ENCODE measurements around the gene WSCD2.

WSCD2 gene

GRCh38 chr12:108237272-108237671, 108.2 kb downstream of the WSCD2 start:
- Histone ChIP-seq H3K4me1 (ENCODE audit: low read length) (no peaks in the 10 kb centered on the region), H3K9ac (ENCODE audit: low read length) (no peak overlapping the region), H3K27ac (ENCODE audit: low read length) (no peak overlapping the region), H3K27me3 (replicated peaks; ENCODE audit: insufficient read depth, low read length) (no peaks in the 10 kb centered on the region; the same call in 1 of the 2 replicates), H3K9me2 (replicated peaks; ENCODE audit: insufficient read depth, low read length) (no peaks in the 10 kb centered on the region), H4K20me1 (ENCODE audit: insufficient read depth, low read length) (no peaks in the 10 kb centered on the region), H3K79me2 (ENCODE audit: low read length) (no peaks in the 10 kb centered on the region), H2AFZ (ENCODE audit: low read length) (no peak overlapping the region), H3F3A (ENCODE audit: insufficient read depth, low read length) (no peaks in the 10 kb centered on the region), H3K36me3 (replicated peaks; ENCODE audit: insufficient read depth, low read length) (no peaks in the 10 kb centered on the region), H3K9me3 (replicated peaks; ENCODE audit: insufficient read depth, low read length) (no peaks in the 10 kb centered on the region), H3K4me2 (ENCODE audit: low read depth, low read length) (no peak overlapping the region), H3K4me3 (ENCODE audit: low read length) (no peak overlapping the region)
- DNase-seq: no peak
- TF ChIP-seq CTCF (IDR thresholded peaks at IDR 0.05; ENCODE audit: low read length): peak; percentile 41
- TF ChIP-seq EZH2 (optimal IDR thresholded peaks at IDR 0.05; ENCODE audit: low read depth, low read length): no peak

GRCh38 chr12:108238474-108238873, 109.4 kb downstream of the WSCD2 start:
- Histone ChIP-seq H3K9ac (ENCODE audit: low read length) (no peak overlapping the region), H3K27ac (ENCODE audit: low read length) (no peak overlapping the region), H4K20me1 (ENCODE audit: insufficient read depth, low read length) (no peaks in the 10 kb centered on the region), H3K4me2 (ENCODE audit: low read depth, low read length) (no peak overlapping the region), H3K27me3 (replicated peaks; ENCODE audit: insufficient read depth, low read length) (no peaks in the 10 kb centered on the region; the same call in 1 of the 2 replicates), H3K9me3 (replicated peaks; ENCODE audit: insufficient read depth, low read length) (no peaks in the 10 kb centered on the region), H3K36me3 (replicated peaks; ENCODE audit: insufficient read depth, low read length) (no peaks in the 10 kb centered on the region), H3F3A (ENCODE audit: insufficient read depth, low read length) (no peaks in the 10 kb centered on the region), H3K4me3 (ENCODE audit: low read length) (no peak overlapping the region), H3K79me2 (ENCODE audit: low read length) (no peaks in the 10 kb centered on the region), H3K4me1 (ENCODE audit: low read length) (no peaks in the 10 kb centered on the region), H2AFZ (ENCODE audit: low read length) (no peak overlapping the region), H3K9me2 (replicated peaks; ENCODE audit: insufficient read depth, low read length) (no peaks in the 10 kb centered on the region)
- TF ChIP-seq EZH2phosphoT487 (IDR thresholded peaks at IDR 0.05; ENCODE audit: low read length) (no peak), CTCF (IDR thresholded peaks at IDR 0.05; ENCODE audit: low read length) (no peak), EZH2 (optimal IDR thresholded peaks at IDR 0.05; ENCODE audit: low read depth, low read length) (no peak)
- no peak for DNase-seq

- Histone ChIP-seq H3K27me3 (replicated peaks; ENCODE audit: insufficient read depth, low read length) (no peaks in the 10 kb centered on the region; the same call in 1 of the 2 replicates), H3F3A (ENCODE audit: insufficient read depth, low read length) (no peaks in the 10 kb centered on the region), H3K9me3 (replicated peaks; ENCODE audit: insufficient read depth, low read length) (no peaks in the 10 kb centered on the region), H3K27ac (ENCODE audit: low read length) (no peak overlapping the region), H2AFZ (ENCODE audit: low read length) (no peak overlapping the region), H3K4me2 (ENCODE audit: low read depth, low read length) (no peak overlapping the region), H3K79me2 (ENCODE audit: low read length) (no peaks in the 10 kb centered on the region), H3K4me3 (ENCODE audit: low read length) (no peak overlapping the region), H3K36me3 (replicated peaks; ENCODE audit: insufficient read depth, low read length) (no peaks in the 10 kb centered on the region), H4K20me1 (ENCODE audit: insufficient read depth, low read length) (no peaks in the 10 kb centered on the region), H3K9ac (ENCODE audit: low read length) (no peak overlapping the region), H3K9me2 (replicated peaks; ENCODE audit: insufficient read depth, low read length) (no peaks in the 10 kb centered on the region), H3K4me1 (ENCODE audit: low read length) (no peaks in the 10 kb centered on the region)
- TF ChIP-seq EZH2 (optimal IDR thresholded peaks at IDR 0.05; ENCODE audit: low read depth, low read length): no peak
- TF ChIP-seq CTCF (IDR thresholded peaks at IDR 0.05; ENCODE audit: low read length): no peak
- no peak for TF ChIP-seq EZH2phosphoT487 (IDR thresholded peaks at IDR 0.05; ENCODE audit: low read length)
- DNase-seq: no peak
Observed at GRCh38 chr12:108239378-108239777, 110.3 kb downstream of the WSCD2 start.
